ENCODE measurements around the gene RAPGEF6. TPM values are rescaled to one million over a fixed set of nuclear protein-coding genes. Genes with fewer than 3 reads are reported as not detected.
"Not testable (repeated sequence)": the region's sequence is repeated elsewhere in the genome, so short reads cannot be mapped to it uniquely, and the experiment has no call there.

Gene RAPGEF6
- total and polyA plus RNA-seq, 2 of the 4 experiments (the other 2 are of a cell fraction) = 5.8 to 18.8 TPM

DNA sequence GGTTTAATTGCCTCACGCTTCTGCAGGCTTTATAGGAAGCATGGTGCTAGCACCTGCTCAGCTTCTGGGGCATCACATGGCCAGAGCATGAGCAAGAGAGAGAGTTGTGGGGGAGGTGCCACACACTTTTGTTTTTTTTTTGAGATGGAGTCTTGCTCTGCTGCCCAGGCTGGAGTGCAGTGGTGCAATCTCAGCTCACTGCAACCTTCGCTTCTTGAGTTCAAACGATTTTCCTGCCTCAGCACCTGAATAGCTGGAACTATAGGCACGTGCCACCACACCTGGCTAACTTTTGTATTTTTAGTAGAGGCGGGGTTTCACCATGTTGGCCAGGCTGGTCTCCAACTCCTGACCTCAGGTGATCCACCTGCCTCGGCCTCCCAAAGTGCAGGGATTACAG lies 236.0 kb downstream of the RAPGEF6 start:
- H3K4me3 ChIP-seq (ENCODE audit: insufficient read depth, low read depth, low read length); in situ Hi-C loops (cut with MboI; ENCODE audit: low sequenced_read_pairs); H4K8ac ChIP-seq (ENCODE audit: low read depth in 2 of 2, low read length in 2 of 2); H3K56ac ChIP-seq (ENCODE audit: extremely low read depth, insufficient read depth, low read length); POLR2A ChIA-PET (ENCODE audit: unreplicated experiment); ATAC-seq (ENCODE audit: low read depth); H3K9me1 ChIP-seq (ENCODE audit: insufficient read depth, low read length); H3K27me3 ChIP-seq (ENCODE audit: control insufficient read depth, insufficient read depth, low read length); H3K4me1 ChIP-seq (ENCODE audit: control insufficient read depth, insufficient read depth, low read length); H3K18ac ChIP-seq (ENCODE audit: low read depth, low read length); H2AK9ac ChIP-seq (replicated peaks; ENCODE audit: low read depth, low read length, poor library complexity); CTCF ChIA-PET; H3K9me3 ChIP-seq (ENCODE audit: control insufficient read depth, insufficient read depth, low read length); H2AK5ac ChIP-seq (ENCODE audit: low read depth, low read length); H3K23ac ChIP-seq (ENCODE audit: low read depth, low read length); H3K4me2 ChIP-seq (ENCODE audit: low read depth, low read length); H2BK120ac ChIP-seq (ENCODE audit: low read depth, low read length); H3K79me1 ChIP-seq (ENCODE audit: low read depth in 1 of 2, low read length in 2 of 2); H3K14ac ChIP-seq (replicated peaks; ENCODE audit: low read depth, low read length); BruUV-seq (replicated peaks); H2AFZ ChIP-seq (replicated peaks; ENCODE audit: low read length, poor library complexity); H2BK15ac ChIP-seq (ENCODE audit: low read depth, low read length); H4K20me1 ChIP-seq (ENCODE audit: insufficient read depth, low read length); dilution Hi-C loops (cut with HindIII; ENCODE audit: low sequenced_read_pairs, unreplicated experiment); H4K5ac ChIP-seq (ENCODE audit: low read depth, low read length); intact Hi-C loops (cut with micrococcal nuclease); H3K9ac ChIP-seq (ENCODE audit: low read depth, low read length); H3K27ac ChIP-seq (ENCODE audit: insufficient read depth, low read length); H3K4ac ChIP-seq (ENCODE audit: low read depth, low read length); H4K91ac ChIP-seq (ENCODE audit: insufficient read depth, low read depth, low read length); DNase-seq; H2BK20ac ChIP-seq (ENCODE audit: low read depth, low read length); H2BK5ac ChIP-seq (ENCODE audit: low read depth, low read length, poor library complexity, severe bottlenecking): not testable (repeated sequence)
- peaks cover 12% of the 10 kb centered on the region for H3K36me3 ChIP-seq (ENCODE audit: control insufficient read depth, insufficient read depth, low read length)
- 100% methylated on average over 1 of the region's 6 CpGs; no CpG with 5 or more reads in 1 of the 2 experiments for WGBS, 2 experiments (ENCODE audit: extremely low coverage in 2 of 2, insufficient read length in 1 of 2)

Measured in IMR-90 (cell line).